HEK293T (cell line): ENCODE measurements around the gene SLC20A1.
"Not testable (repeated sequence)": the region's sequence is repeated elsewhere in the genome, so short reads cannot be mapped to it uniquely, and the experiment has no call there.

Experiments
- BHLHE40 ChIP-seq: fragments of 450-650 bp; IDR thresholded peaks from 2 replicates; pipeline ENCODE4 v1.6.1; 2016; ENCODE audit warnings: mild to moderate bottlenecking, moderate library complexity, borderline replicate concordance
- ELF4 ChIP-seq: fragments of 450-650 bp; IDR thresholded peaks from 2 replicates; pipeline ENCODE4 v1.6.1; 2017; ENCODE audit warnings: antibody characterized with exemption
- FOXM1 ChIP-seq: fragments of 450-650 bp; IDR thresholded peaks from 2 replicates; pipeline ENCODE4 v1.6.1; 2017; ENCODE audit warnings: mild to moderate bottlenecking, borderline replicate concordance
- HDGF ChIP-seq: fragments of 450-650 bp; IDR thresholded peaks from 2 replicates; pipeline ENCODE4 v1.6.1; 2017; ENCODE audit warnings: antibody characterized with exemption, borderline replicate concordance
- LEF1 ChIP-seq: fragments of 450-650 bp; IDR thresholded peaks from 2 replicates; pipeline ENCODE4 v1.6.1; 2017; ENCODE audit warnings: mild to moderate bottlenecking, borderline replicate concordance
- SUZ12 ChIP-seq: fragments of 450-650 bp; IDR thresholded peaks from 2 replicates; pipeline ENCODE4 v1.6.1; 2016; ENCODE audit warnings: mild to moderate bottlenecking
- TARDBP ChIP-seq: fragments of 450-650 bp; IDR thresholded peaks from 2 replicates; pipeline ENCODE4 v1.6.1; 2016
- ZNF384 ChIP-seq: fragments of 450-650 bp; IDR thresholded peaks from 2 replicates; pipeline ENCODE4 v1.6.1; 2016

DNA sequence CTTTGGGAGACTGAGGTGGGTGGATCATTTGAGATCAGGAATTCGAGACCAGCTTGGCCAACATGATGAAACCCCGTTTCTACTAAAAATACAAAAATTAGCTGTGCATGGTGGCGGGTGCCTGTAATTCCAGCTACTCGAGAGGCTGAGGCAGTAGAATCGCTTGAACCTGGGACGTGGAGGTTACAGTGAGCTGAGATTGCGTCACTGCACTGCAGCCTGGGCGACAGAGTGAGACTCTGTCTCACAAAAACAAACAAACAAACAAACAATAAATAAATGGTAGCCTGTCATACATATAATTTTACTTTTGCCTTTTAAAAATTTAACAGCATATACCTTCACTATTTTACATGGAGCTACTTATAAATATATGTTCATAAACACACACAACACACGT is 61.2 kb downstream of the SLC20A1 start:
- not testable (repeated sequence) for TF ChIP-seq TARDBP, BHLHE40, ELF4, SUZ12, LEF1, HDGF, ZNF384, FOXM1
